H1 (cell line): Measurements from ENCODE around the gene L1TD1. TPM values are rescaled to one million over a fixed set of nuclear protein-coding genes. Genes with fewer than 3 reads are reported as not detected.
A peak's percentile ranks its signal among the peaks of the same experiment; 100 is the strongest.

ENCODE experiments used
- CTCF ChIA-PET: fragments of 300-600 bp; sonication (Branson Sonifier 250); formaldehyde crosslinking; loops from one replicate; lab custom pipeline; 2021; ENCODE audit not compliant: partially characterized antibody; lab: Charles Lee
- POLR2A ChIA-PET: fragments of 300-600 bp; sonication (Branson Sonifier 250); formaldehyde crosslinking; loops from one replicate; lab custom pipeline; 2021; ENCODE audit warnings: inconsistent platforms; ENCODE audit not compliant: partially characterized antibody; lab: Charles Lee
- DNase-seq, 2 experiments: peaks; one replicate each; pipeline versions ENCODE4 v3.0.0 to v3.0.0-alpha.2; 2010 to 2022; ENCODE audit warnings: low spot score in 2 of 2, low read depth in 1 of 2, mixed read lengths in 1 of 2
- FAIRE-seq: peaks from 2 replicates; lab custom pipeline; 2011; peaks lifted over from hg19 to GRCh38; lab: Jason Lieb, UNC
- H2AFZ ChIP-seq: 2 replicates; pipeline ENCODE4 v1.8.1; 2012; ENCODE audit warnings: low read length, inconsistent platforms
- H2AK5ac ChIP-seq: 2 replicates; pipeline ENCODE4 v1.6.1; 2013; ENCODE audit warnings: low read depth, low read length
- H2BK120ac ChIP-seq: replicated peaks from 2 replicates; pipeline ENCODE3; 2013; ENCODE audit warnings: low read depth, low read length, inconsistent platforms
- H2BK12ac ChIP-seq: 2 replicates; pipeline ENCODE4 v1.6.1; 2013; ENCODE audit warnings: low read depth, low read length
- H2BK15ac ChIP-seq: 2 replicates; pipeline ENCODE4 v1.6.1; 2013; ENCODE audit warnings: low read length
- H2BK20ac ChIP-seq: 2 replicates; pipeline ENCODE4 v1.6.1; 2013; ENCODE audit warnings: low read length
- H2BK5ac ChIP-seq: 2 replicates; pipeline ENCODE4 v1.6.1; 2013; ENCODE audit warnings: low read depth, low read length
- H3K14ac ChIP-seq: 2 replicates; pipeline ENCODE4 v1.6.1; 2013; ENCODE audit warnings: inconsistent platforms; ENCODE audit not compliant: insufficient read length
- H3K18ac ChIP-seq: 2 replicates; pipeline ENCODE4 v1.6.1; 2013; ENCODE audit warnings: low read length; ENCODE audit errors: extremely low read depth
- H3K23ac ChIP-seq: 2 replicates; pipeline ENCODE4 v1.6.1; 2013; ENCODE audit warnings: inconsistent platforms; ENCODE audit not compliant: insufficient read length
- H3K23me2 ChIP-seq: 2 replicates; pipeline ENCODE4 v1.6.1; 2013; ENCODE audit warnings: low read depth, low read length
- H3K27ac ChIP-seq: 2 replicates; pipeline ENCODE4 v1.6.1; 2011; ENCODE audit warnings: low read depth, low read length, inconsistent platforms
- H3K27me3 ChIP-seq, 4 experiments: replicated peaks in 1 of 4; 1 replicate in 1 of 4; 2 replicates in 3 of 4; pipeline versions ENCODE4 v1.6.1 to v1.8.1; 2011 to 2013; ENCODE audit warnings: low read length in 3 of 4, mild to moderate bottlenecking in 3 of 4, inconsistent platforms in 2 of 4, mixed read lengths in 2 of 4, moderate library complexity in 1 of 4; ENCODE audit not compliant: control insufficient read depth in 3 of 4, insufficient read depth in 3 of 4; ENCODE audit errors: extremely low read depth in 1 of 4
- H3K36me3 ChIP-seq, 4 experiments: 2 replicates each; pipeline versions ENCODE4 v1.6.1 to v1.8.1; 2011 to 2013; ENCODE audit warnings: mild to moderate bottlenecking in 4 of 4, low read length in 3 of 4, moderate library complexity in 2 of 4, control low read depth in 1 of 4, inconsistent platforms in 1 of 4; ENCODE audit not compliant: insufficient read depth in 4 of 4, control insufficient read depth in 2 of 4
- H3K4ac ChIP-seq: replicated peaks from 2 replicates; pipeline ENCODE3; 2013; ENCODE audit warnings: low read length, low read depth, mixed read lengths, inconsistent platforms; ENCODE audit not compliant: insufficient read length
- H3K4me1 ChIP-seq, 4 experiments: replicated peaks in 1 of 4; 1 replicate in 1 of 4; 2 replicates in 3 of 4; pipeline versions ENCODE4 v1.6.1 to v1.8.1; 2011 to 2013; ENCODE audit warnings: low read length in 3 of 4, inconsistent platforms in 2 of 4, mixed read lengths in 1 of 4; ENCODE audit not compliant: insufficient read depth in 4 of 4, control insufficient read depth in 3 of 4
- H3K4me2 ChIP-seq, 2 experiments: 2 replicates each; pipeline versions ENCODE4 v1.6.1 to v1.8.1; 2011 to 2013; ENCODE audit warnings: low read depth in 2 of 2, low read length in 2 of 2, control low read depth in 1 of 2, inconsistent platforms in 1 of 2, mild to moderate bottlenecking in 1 of 2; ENCODE audit not compliant: insufficient read depth in 1 of 2
- H3K4me3 ChIP-seq, 4 experiments: fragments of 200-600, 300-600 bp in 1 of 4; sonication (generic), shearing (Covaris generic), sonication (Bioruptor Twin) in 1 of 4; 2 replicates each; pipeline versions ENCODE4 v1.5.1 to v1.8.1; 2011 to 2016; ENCODE audit warnings: low read length in 4 of 4, low read depth in 3 of 4, control low read depth in 2 of 4, inconsistent platforms in 2 of 4, mild to moderate bottlenecking in 2 of 4, mixed read lengths in 1 of 4, moderate library complexity in 1 of 4; ENCODE audit not compliant: insufficient read depth in 2 of 4; ENCODE audit errors: extremely low read depth in 1 of 4
- H3K56ac ChIP-seq: replicated peaks from 2 replicates; pipeline ENCODE3; 2013; ENCODE audit warnings: low read depth, mild to moderate bottlenecking, mixed read lengths, low read length, inconsistent platforms; ENCODE audit not compliant: insufficient read length
- H3K79me1 ChIP-seq: 2 replicates; pipeline ENCODE4 v1.6.1; 2013; ENCODE audit warnings: low read depth, low read length, control low read depth
- H3K79me2 ChIP-seq, 2 experiments: 2 replicates each; pipeline versions ENCODE4 v1.6.1 to v1.8.1; 2012 to 2013; ENCODE audit warnings: low read length in 2 of 2, mild to moderate bottlenecking in 2 of 2, inconsistent platforms in 1 of 2; ENCODE audit not compliant: insufficient read depth in 2 of 2, control insufficient read depth in 1 of 2
- H3K9ac ChIP-seq, 4 experiments: replicated peaks in 1 of 4; 1 replicate in 1 of 4; 2 replicates in 3 of 4; pipeline versions ENCODE4 v1.6.1 to v1.8.1; 2011 to 2013; ENCODE audit warnings: low read depth in 3 of 4, low read length in 3 of 4, control low read depth in 2 of 4, mild to moderate bottlenecking in 2 of 4, moderate library complexity in 2 of 4, inconsistent platforms in 1 of 4; ENCODE audit errors: extremely low read depth in 1 of 4
- H3K9me3 ChIP-seq, 2 experiments: 2 replicates each; pipeline versions ENCODE4 v1.6.1 to v1.8.1; 2012 to 2013; ENCODE audit warnings: mild to moderate bottlenecking in 2 of 2, moderate library complexity in 2 of 2, control low read depth in 1 of 2, inconsistent platforms in 1 of 2, low read depth in 1 of 2, low read length in 1 of 2, mixed read lengths in 1 of 2; ENCODE audit not compliant: insufficient read depth in 2 of 2
- H4K20me1 ChIP-seq, 2 experiments: replicated peaks in 1 of 2; 2 replicates each; pipeline versions ENCODE3 to v1.8.1; 2011 to 2013; ENCODE audit warnings: inconsistent platforms in 2 of 2, low read length in 2 of 2, mild to moderate bottlenecking in 1 of 2; ENCODE audit not compliant: insufficient read depth in 2 of 2, control insufficient read depth in 1 of 2
- H4K5ac ChIP-seq: 2 replicates; pipeline ENCODE4 v1.6.1; 2013; ENCODE audit warnings: low read length, low read depth, mixed read lengths, inconsistent platforms; ENCODE audit not compliant: insufficient read length
- H4K8ac ChIP-seq: 2 replicates; pipeline ENCODE4 v1.8.0; 2013; ENCODE audit warnings: mild to moderate bottlenecking, moderate library complexity, low read length, inconsistent platforms; ENCODE audit not compliant: insufficient read depth; ENCODE audit errors: extremely low read depth
- H4K91ac ChIP-seq: replicated peaks from 2 replicates; pipeline ENCODE3; 2013; ENCODE audit warnings: low read length, mixed read lengths, inconsistent platforms; ENCODE audit not compliant: insufficient read length
- CHD2 ChIP-seq: IDR thresholded peaks from 2 replicates; pipeline ENCODE4 v1.6.1; 2012; ENCODE audit warnings: low read length, improper control_type of control experiment
- GTF2F1 ChIP-seq: IDR thresholded peaks from 2 replicates; pipeline ENCODE4 v1.6.1; 2012; ENCODE audit warnings: low read depth, low read length, improper control_type of control experiment, borderline replicate concordance
- HDAC6 ChIP-seq: IDR thresholded peaks from one replicate; pipeline ENCODE4 v1.7.1; 2012; ENCODE audit warnings: low read depth, mild to moderate bottlenecking, inconsistent platforms, low read length, moderate library complexity
- JUN ChIP-seq: IDR thresholded peaks from 2 replicates; pipeline ENCODE4 v1.6.1; 2011; ENCODE audit warnings: low read depth, mild to moderate bottlenecking, improper control_type of control experiment, low read length
- PHF8 ChIP-seq: fragments of 200-600 bp; sonication (generic); conservative IDR thresholded peaks from 2 replicates; pipeline ENCODE4 v1.7.1; 2012; ENCODE audit warnings: low read depth, mild to moderate bottlenecking, inconsistent platforms, low read length, moderate library complexity
- POLR2A ChIP-seq, 2 experiments: IDR thresholded peaks; 1 replicate in 1 of 2; 2 replicates in 1 of 2; pipeline ENCODE4 v1.6.1; 2011; ENCODE audit warnings: low read depth in 2 of 2, low read length in 2 of 2, mild to moderate bottlenecking in 2 of 2; ENCODE audit errors: control extremely low read depth in 1 of 2
- POLR2AphosphoS5 ChIP-seq: IDR thresholded peaks from 2 replicates; pipeline ENCODE4 v1.6.1; 2011; ENCODE audit warnings: low read depth, low read length
- TBP ChIP-seq: IDR thresholded peaks from 2 replicates; pipeline ENCODE4 v1.6.1; 2011; ENCODE audit warnings: low read depth, low read length, improper control_type of control experiment
- WGBS, 2 experiments: shearing (Covaris generic) in 1 of 2; methylation state at CpG; one replicate each; pipeline versions ENCODE4 v1.1.6 to v1.1.7; 2013 to 2015; ENCODE audit warnings: low lambda C conversion rate in 2 of 2, mixed read lengths in 2 of 2, inconsistent platforms in 1 of 2, low coverage in 1 of 2, missing lambda C conversion rate in 1 of 2; ENCODE audit not compliant: insufficient replicate concordance in 2 of 2, insufficient coverage in 1 of 2, insufficient read length in 1 of 2; ENCODE audit errors: extremely low coverage in 1 of 2, missing lambda C conversion rate in 1 of 2; 5-methylcytosine and 5-hydroxymethylcytosine counted together
- polyA plus RNA-seq, 7 experiments: library from polyadenylated mRNA; depleted of rRNA in 3 of 7; stranded (reverse) in 5 of 7; unstranded in 2 of 7; fragments of >200 nt in 5 of 7; fragments of 200-250 nt in 2 of 7; gene quantifications; 1 replicate in 5 of 7; 2 replicates in 1 of 7; 4 replicates in 1 of 7; pipeline versions ENCODE4 v1.2.1 to v1.2.3, GENCODE V29; 2011 to 2013; ENCODE audit warnings: missing spikeins in 2 of 7, mixed read lengths in 2 of 7
- total RNA-seq: library from RNA; stranded (reverse); fragmentation: NEBNext Ultra II Directional; extraction: Animal tissue kit (Norgen Biotek cat#: 25700); gene quantifications from 2 replicates; pipeline ENCODE4 v1.2.1, GENCODE V29; 2021
- TF ChIP-seq, protein P1 (sequence below): IDR thresholded peaks from 2 replicates; pipeline ENCODE4 v1.6.1; 2012; ENCODE audit warnings: low read length, inconsistent platforms

The L1TD1 gene
- total and polyA plus RNA-seq, 2 of the 8 experiments (the other 6 are each of a cell fraction or from before 2014, with no cell fraction given) = 35.3 to 441 TPM

- ChIA-PET CTCF (interaction anchor here (1.0 to 1.2 kb wide), 2 partner anchors 37 to 191 kb away, joined by 3 to 9 read pairs; no protein-coding TSS in a partner anchor), POLR2A (interaction anchor here (0.9 to 26.8 kb wide), 29 partner anchors 14 to 199 kb away, joined by 3 to 1232 read pairs (median 4); partner anchors contain the start of genes KANK4 and L1TD1)
- Histone ChIP-seq H2BK120ac (no peak overlapping the region), H3K9ac (no peak overlapping the region), H2BK15ac (no peak overlapping the region), H3K36me3 (peaks cover 16 to 54% (median 42%) of the 10 kb centered on the region in 4 experiments)
- TF ChIP-seq GTF2F1 = peak; percentile 54
- peak; percentile 4; the same call in 1 of the 2 replicates for TF ChIP-seq CHD2
- TF ChIP-seq PHF8 = no peak
- peak; percentile 94 for TF ChIP-seq POLR2AphosphoS5
- no peak for TF ChIP-seq JUN
- no peak for TF ChIP-seq TBP
- TF ChIP-seq, protein P1, sequence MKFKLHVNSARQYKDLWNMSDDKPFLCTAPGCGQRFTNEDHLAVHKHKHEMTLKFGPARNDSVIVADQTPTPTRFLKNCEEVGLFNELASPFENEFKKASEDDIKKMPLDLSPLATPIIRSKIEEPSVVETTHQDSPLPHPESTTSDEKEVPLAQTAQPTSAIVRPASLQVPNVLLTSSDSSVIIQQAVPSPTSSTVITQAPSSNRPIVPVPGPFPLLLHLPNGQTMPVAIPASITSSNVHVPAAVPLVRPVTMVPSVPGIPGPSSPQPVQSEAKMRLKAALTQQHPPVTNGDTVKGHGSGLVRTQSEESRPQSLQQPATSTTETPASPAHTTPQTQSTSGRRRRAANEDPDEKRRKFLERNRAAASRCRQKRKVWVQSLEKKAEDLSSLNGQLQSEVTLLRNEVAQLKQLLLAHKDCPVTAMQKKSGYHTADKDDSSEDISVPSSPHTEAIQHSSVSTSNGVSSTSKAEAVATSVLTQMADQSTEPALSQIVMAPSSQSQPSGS = peak; percentile 20; the same call in 1 of the 2 replicates
- no peak for TF ChIP-seq HDAC6
- peak; percentile 51 to 67 for TF ChIP-seq POLR2A (IDR thresholded peaks at IDR 0.05; ENCODE audit: control extremely low read depth in 1 of 2, low read depth in 2 of 2, low read length in 2 of 2)
- TF ChIP-seq, all 59 proteins: peak for 5
- H3K23me2 ChIP-seq = no peaks in the 10 kb centered on the region
- H3K27me3 ChIP-seq = no peaks in the 10 kb centered on the region
- H2BK20ac ChIP-seq = no peak overlapping the region
- no peak overlapping the region for H3K23ac ChIP-seq
- no peak overlapping the region for H3K4ac ChIP-seq
- H3K4me2 ChIP-seq = no peak overlapping the region
- H2BK5ac ChIP-seq = no peak overlapping the region
- peaks cover 0 to 30% of the 10 kb centered on the region in 2 experiments; a peak in 1 of 4 replicates for H3K79me2 ChIP-seq
- H4K91ac ChIP-seq = no peak overlapping the region
- FAIRE-seq (no peak), DNase-seq (no peak)
- peaks cover 4 to 11% of the 10 kb centered on the region in 2 experiments for H4K20me1 ChIP-seq
- H3K27ac ChIP-seq = no peak overlapping the region
- no peaks in the 10 kb centered on the region for H3K4me1 ChIP-seq
- H2AK5ac ChIP-seq = no peak overlapping the region
- no peak overlapping the region for H3K14ac ChIP-seq
- no peak overlapping the region for H3K4me3 ChIP-seq
- H2AFZ ChIP-seq = no peak overlapping the region
- H4K8ac ChIP-seq = no peak overlapping the region
- no peak overlapping the region for H2BK12ac ChIP-seq
- no peaks in the 10 kb centered on the region for H3K79me1 ChIP-seq
- H4K5ac ChIP-seq = no peak overlapping the region
- 89% methylated on average over 6 of the region's 6 CpGs; no CpG with 5 or more reads in 1 of the 2 experiments for WGBS, 2 experiments
- H3K9me3 ChIP-seq = peaks cover 0 to 9% of the 10 kb centered on the region in 2 experiments; a peak in 2 of 4 replicates
- no peak overlapping the region for H3K18ac ChIP-seq
- no peak overlapping the region for H3K56ac ChIP-seq
Measured at GRCh38 chr1:62212411-62212810, 17.8 kb downstream of the L1TD1 start.
